Measurements from ENCODE around the gene DPEP3.

DPEP3 gene

DNA sequence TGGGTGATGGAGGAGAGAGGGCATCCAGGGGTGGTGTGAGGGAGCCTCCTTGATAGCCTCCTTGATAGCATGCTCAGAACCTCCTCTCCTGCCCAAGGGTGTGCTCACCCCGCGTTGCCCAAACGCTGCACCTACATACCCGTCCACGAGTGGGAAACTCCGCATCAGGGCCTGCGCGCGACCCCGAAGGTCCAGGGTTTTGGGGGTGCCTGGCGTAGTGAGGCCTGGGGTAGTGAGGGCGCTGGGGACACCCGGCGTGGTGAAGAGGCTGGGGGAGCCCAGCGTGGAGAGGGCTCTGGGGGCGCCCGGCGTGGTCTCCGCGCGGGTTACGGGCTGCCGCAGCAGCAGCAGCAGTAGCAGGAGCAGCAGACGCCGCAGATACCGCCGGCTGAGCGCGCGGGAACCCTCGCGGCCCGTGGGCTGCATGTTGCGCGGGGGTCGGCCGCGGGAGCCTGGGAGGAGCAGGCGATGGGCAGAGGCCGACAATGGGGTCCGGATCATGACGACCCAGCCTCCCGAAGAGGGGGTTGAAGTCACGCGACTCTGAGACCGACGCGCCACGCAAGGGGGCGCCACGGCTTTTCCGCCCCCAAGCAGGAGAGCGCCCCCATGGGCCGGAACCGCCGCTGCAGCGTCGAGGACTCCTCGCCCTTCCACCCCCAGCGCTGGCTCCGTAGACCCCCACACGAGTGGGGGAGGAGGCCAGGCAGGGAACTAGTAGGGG lies at the start of gene DPEP3:
TSS of gene DPEP3 (minus strand) at position 545 of the 724 bp plus-strand sequence. CDS start at position 426, 119 bp downstream.
- no peak within 1 kb of the TSS for H2AFZ ChIP-seq (ENCODE audit: low read length)
- H3K9ac ChIP-seq (ENCODE audit: low read length) = no peak within 1 kb of the TSS
- H3K9me3 ChIP-seq (replicated peaks; ENCODE audit: insufficient read depth, low read length) = no peaks in the 10 kb centered on the region
- no peaks in the 10 kb centered on the region for H3K79me2 ChIP-seq (ENCODE audit: low read length)
- no peak for DNase-seq
- no peak for TF ChIP-seq EZH2 (optimal IDR thresholded peaks at IDR 0.05; ENCODE audit: low read depth, low read length)
- TF ChIP-seq, protein P1, sequence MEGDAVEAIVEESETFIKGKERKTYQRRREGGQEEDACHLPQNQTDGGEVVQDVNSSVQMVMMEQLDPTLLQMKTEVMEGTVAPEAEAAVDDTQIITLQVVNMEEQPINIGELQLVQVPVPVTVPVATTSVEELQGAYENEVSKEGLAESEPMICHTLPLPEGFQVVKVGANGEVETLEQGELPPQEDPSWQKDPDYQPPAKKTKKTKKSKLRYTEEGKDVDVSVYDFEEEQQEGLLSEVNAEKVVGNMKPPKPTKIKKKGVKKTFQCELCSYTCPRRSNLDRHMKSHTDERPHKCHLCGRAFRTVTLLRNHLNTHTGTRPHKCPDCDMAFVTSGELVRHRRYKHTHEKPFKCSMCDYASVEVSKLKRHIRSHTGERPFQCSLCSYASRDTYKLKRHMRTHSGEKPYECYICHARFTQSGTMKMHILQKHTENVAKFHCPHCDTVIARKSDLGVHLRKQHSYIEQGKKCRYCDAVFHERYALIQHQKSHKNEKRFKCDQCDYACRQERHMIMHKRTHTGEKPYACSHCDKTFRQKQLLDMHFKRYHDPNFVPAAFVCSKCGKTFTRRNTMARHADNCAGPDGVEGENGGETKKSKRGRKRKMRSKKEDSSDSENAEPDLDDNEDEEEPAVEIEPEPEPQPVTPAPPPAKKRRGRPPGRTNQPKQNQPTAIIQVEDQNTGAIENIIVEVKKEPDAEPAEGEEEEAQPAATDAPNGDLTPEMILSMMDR (IDR thresholded peaks at IDR 0.05; ENCODE audit: low read length) = no peak
- no peak for TF ChIP-seq EZH2phosphoT487 (IDR thresholded peaks at IDR 0.05; ENCODE audit: low read length)
- peaks cover 17% of the 10 kb centered on the region for H3K4me1 ChIP-seq (ENCODE audit: low read length)
- no peak within 1 kb of the TSS for H3K4me3 ChIP-seq (ENCODE audit: low read length)
- H3K27ac ChIP-seq (ENCODE audit: low read length) = no peak within 1 kb of the TSS
- no peaks in the 10 kb centered on the region for H3K27me3 ChIP-seq (replicated peaks; ENCODE audit: insufficient read depth, low read length)
- no peaks in the 10 kb centered on the region for H3K36me3 ChIP-seq (replicated peaks; ENCODE audit: insufficient read depth, low read length)
- H3K9me2 ChIP-seq (replicated peaks; ENCODE audit: insufficient read depth, low read length) = no peaks in the 10 kb centered on the region
- peaks cover 11% of the 10 kb centered on the region for H3F3A ChIP-seq (ENCODE audit: insufficient read depth, low read length)
- no peaks in the 10 kb centered on the region for H4K20me1 ChIP-seq (ENCODE audit: insufficient read depth, low read length)
- no peak within 1 kb of the TSS for H3K4me2 ChIP-seq (ENCODE audit: low read depth, low read length)

DNA sequence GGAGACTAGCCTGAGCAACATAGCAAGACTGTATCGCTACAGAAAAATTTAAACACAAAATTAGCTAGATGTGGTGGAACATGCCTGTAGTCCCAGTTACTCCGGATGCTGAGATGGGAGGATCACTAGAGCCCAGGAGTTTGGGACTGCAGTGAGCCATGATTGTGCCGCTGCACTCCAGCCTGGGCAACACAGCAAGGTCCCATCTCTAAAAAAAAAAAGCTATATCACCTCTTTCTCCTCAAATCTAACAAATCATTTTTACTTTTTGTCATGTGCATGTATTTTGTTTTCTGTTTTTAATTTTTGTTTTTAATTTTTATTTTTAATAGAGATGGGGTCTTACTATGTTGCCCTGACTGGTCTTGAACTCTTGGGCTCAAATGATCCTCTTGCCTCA lies 48.7 kb upstream of the DPEP3 start:
- Histone ChIP-seq H3K9ac (ENCODE audit: low read length) (no peak overlapping the region), H3K79me2 (ENCODE audit: low read length) (peaks cover 14% of the 10 kb centered on the region), H3K27me3 (replicated peaks; ENCODE audit: insufficient read depth, low read length) (no peaks in the 10 kb centered on the region), H3K9me2 (replicated peaks; ENCODE audit: insufficient read depth, low read length) (no peaks in the 10 kb centered on the region), H2AFZ (ENCODE audit: low read length) (no peak overlapping the region), H3K36me3 (replicated peaks; ENCODE audit: insufficient read depth, low read length) (no peaks in the 10 kb centered on the region), H3F3A (ENCODE audit: insufficient read depth, low read length) (no peaks in the 10 kb centered on the region), H3K27ac (ENCODE audit: low read length) (no peak overlapping the region), H3K4me2 (ENCODE audit: low read depth, low read length) (no peak overlapping the region), H3K4me1 (ENCODE audit: low read length) (no peaks in the 10 kb centered on the region), H3K4me3 (ENCODE audit: low read length) (no peak overlapping the region), H3K9me3 (replicated peaks; ENCODE audit: insufficient read depth, low read length) (no peaks in the 10 kb centered on the region), H4K20me1 (ENCODE audit: insufficient read depth, low read length) (no peaks in the 10 kb centered on the region)
- DNase-seq = no peak
- TF ChIP-seq EZH2phosphoT487 (IDR thresholded peaks at IDR 0.05; ENCODE audit: low read length) (no peak), EZH2 (optimal IDR thresholded peaks at IDR 0.05; ENCODE audit: low read depth, low read length) (no peak)
- TF ChIP-seq, protein P1 (IDR thresholded peaks at IDR 0.05; ENCODE audit: low read length) = no peak

DNA sequence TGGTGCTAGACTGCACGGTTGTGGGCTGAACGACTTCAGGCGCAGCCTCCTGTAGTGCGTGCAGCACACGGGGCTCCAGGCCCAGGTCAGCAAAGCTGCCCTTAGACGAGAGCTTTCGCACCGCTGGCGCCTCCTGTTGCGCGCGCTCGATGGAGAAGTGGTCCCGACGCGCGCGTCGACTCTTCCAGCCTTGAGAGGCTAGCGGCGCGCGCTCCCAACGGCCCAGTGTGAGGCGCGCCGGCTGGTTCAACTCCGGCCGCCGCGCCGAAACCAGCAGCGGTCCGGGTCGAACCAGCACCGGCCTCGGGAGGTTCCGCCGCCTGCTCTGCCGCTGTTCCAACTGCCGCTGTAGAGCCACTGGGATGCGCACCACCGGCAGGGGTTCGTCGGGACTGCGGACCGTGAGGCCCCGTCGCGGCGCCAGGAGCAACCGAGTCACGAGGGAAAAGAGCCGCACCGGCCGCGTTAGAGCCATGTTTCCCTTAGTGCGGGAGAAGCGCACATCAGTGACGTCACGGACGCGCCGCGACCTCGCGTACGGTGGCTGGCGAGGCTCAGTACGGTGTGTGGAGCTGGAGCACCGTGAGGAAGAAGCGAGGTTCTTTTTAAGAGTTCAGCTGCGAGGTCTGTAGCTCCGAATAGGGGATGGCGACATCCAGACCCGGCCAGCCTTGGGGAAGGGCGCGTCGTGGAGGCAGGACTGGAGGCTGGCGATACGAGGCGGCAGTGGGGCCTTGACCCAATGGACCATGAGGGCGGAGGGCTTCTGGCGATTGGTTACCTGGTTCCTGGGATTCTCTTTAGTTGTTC lies 42.6 kb upstream of the DPEP3 start, which contains the start of the genes DDX28 and DUS2:
TSS of gene DDX28 (minus strand) at position 505 of the 810 bp plus-strand sequence. CDS start at position 475, 30 bp downstream.
TSS of gene DUS2 (plus strand) at position 557 of the 810 bp plus-strand sequence. CDS start 14,740 bp downstream, outside the sequence.
- H3K4me1 ChIP-seq (ENCODE audit: low read length) = 0 out of 2 replicates have a peak, but pooled peaks cover 5% of the 10 kb centered on the region
- peak; percentile 93 for DNase-seq
- peak within 1 kb of the TSS; percentile 95 for H3K9ac ChIP-seq (ENCODE audit: low read length)
- H3K27me3 ChIP-seq (replicated peaks; ENCODE audit: insufficient read depth, low read length) = no peaks in the 10 kb centered on the region
- peaks cover 45% of the 10 kb centered on the region for H3K79me2 ChIP-seq (ENCODE audit: low read length)
- peak within 1 kb of the TSS; percentile 97 for H3K4me3 ChIP-seq (ENCODE audit: low read length)
- no peaks in the 10 kb centered on the region for H3K9me2 ChIP-seq (replicated peaks; ENCODE audit: insufficient read depth, low read length)
- no peaks in the 10 kb centered on the region for H3K9me3 ChIP-seq (replicated peaks; ENCODE audit: insufficient read depth, low read length)
- H2AFZ ChIP-seq (ENCODE audit: low read length) = peak within 1 kb of the TSS; percentile 97
- H3F3A ChIP-seq (ENCODE audit: insufficient read depth, low read length) = peaks cover 9% of the 10 kb centered on the region; the same call in 1 of the 2 replicates
- H3K27ac ChIP-seq (ENCODE audit: low read length) = peak within 1 kb of the TSS; percentile 62
- peak within 1 kb of the TSS; percentile 89 for H3K4me2 ChIP-seq (ENCODE audit: low read depth, low read length)
- H3K36me3 ChIP-seq (replicated peaks; ENCODE audit: insufficient read depth, low read length) = no peaks in the 10 kb centered on the region
- no peaks in the 10 kb centered on the region for H4K20me1 ChIP-seq (ENCODE audit: insufficient read depth, low read length)
- TF ChIP-seq EZH2phosphoT487 (IDR thresholded peaks at IDR 0.05; ENCODE audit: low read length) (no peak), EZH2 (optimal IDR thresholded peaks at IDR 0.05; ENCODE audit: low read depth, low read length) (no peak)
- TF ChIP-seq, protein P1 (IDR thresholded peaks at IDR 0.05; ENCODE audit: low read length) = 0 out of 2 replicates have a peak, but pooled peaks have one; percentile 11
